ENCODE data around the gene SEMA3D. TPM values are rescaled to one million over a fixed set of nuclear protein-coding genes. Genes with fewer than 3 reads are reported as not detected.

The SEMA3D gene
- polyA plus RNA-seq, 2 of the 4 experiments (the other 2 are of a cell fraction) = 0.04 to 0.13 TPM

DNA sequence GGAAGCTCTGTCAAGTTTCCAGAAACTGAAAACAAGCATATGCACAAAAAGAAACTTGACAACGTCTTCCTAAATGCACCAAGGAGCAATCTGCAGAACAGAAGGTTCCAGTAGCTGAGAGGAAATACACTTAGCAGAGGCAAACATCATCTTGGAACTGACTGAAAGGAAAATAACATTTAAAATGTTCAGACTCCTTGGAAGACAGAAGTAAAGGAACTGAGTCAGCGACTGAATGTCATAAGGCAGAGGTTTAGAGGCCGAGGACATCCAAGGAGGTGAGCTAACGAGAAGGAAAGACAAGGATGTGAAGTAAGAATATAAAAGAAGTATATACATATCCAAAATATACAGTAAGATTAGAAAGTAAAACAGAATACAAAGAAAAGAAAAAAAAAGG lies 24.1 kb downstream of the SEMA3D start:
- Histone ChIP-seq H3K4me1 (no peaks in the 10 kb centered on the region), H3K4me2 (no peak overlapping the region), H3K27ac (no peak overlapping the region), H3K9me3 (no peaks in the 10 kb centered on the region), H3K4me3 (no peak overlapping the region)
- ATAC-seq (no peak), FAIRE-seq (no peak), DNase-seq (ENCODE audit: low read depth in 1 of 2, low spot score in 1 of 2) (no peak)
- ChIA-PET POLR2A (no interaction called here), CTCF (no interaction called here)
- TF ChIP-seq, protein P1, sequence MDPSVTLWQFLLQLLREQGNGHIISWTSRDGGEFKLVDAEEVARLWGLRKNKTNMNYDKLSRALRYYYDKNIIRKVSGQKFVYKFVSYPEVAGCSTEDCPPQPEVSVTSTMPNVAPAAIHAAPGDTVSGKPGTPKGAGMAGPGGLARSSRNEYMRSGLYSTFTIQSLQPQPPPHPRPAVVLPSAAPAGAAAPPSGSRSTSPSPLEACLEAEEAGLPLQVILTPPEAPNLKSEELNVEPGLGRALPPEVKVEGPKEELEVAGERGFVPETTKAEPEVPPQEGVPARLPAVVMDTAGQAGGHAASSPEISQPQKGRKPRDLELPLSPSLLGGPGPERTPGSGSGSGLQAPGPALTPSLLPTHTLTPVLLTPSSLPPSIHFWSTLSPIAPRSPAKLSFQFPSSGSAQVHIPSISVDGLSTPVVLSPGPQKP (IDR thresholded peaks at IDR 0.05; ENCODE audit: low read depth, low read length) = no peak
- TF ChIP-seq NFE2L2 (conservative IDR thresholded peaks at IDR 0.05; ENCODE audit: low read length) (no peak), SMC3 (IDR thresholded peaks at IDR 0.05) (no peak), MAZ (IDR thresholded peaks at IDR 0.05; ENCODE audit: borderline replicate concordance, low read depth, low read length) (no peak), SREBF2 (IDR thresholded peaks at IDR 0.05) (no peak), CEBPB (IDR thresholded peaks at IDR 0.05) (no peak), ESRRA (IDR thresholded peaks at IDR 0.05; ENCODE audit: borderline replicate concordance, low read length) (no peak), EHF (CRISPR knock-in tag; IDR thresholded peaks at IDR 0.05) (no peak), NPAS2 (CRISPR knock-in tag; IDR thresholded peaks at IDR 0.05; ENCODE audit: borderline replicate concordance) (no peak), ZSCAN20 (CRISPR knock-in tag; IDR thresholded peaks at IDR 0.05) (no peak), HDAC2 (IDR thresholded peaks at IDR 0.05) (no peak), ZC3H11A (IDR thresholded peaks at IDR 0.05) (no peak), RARB (CRISPR knock-in tag; IDR thresholded peaks at IDR 0.05) (no peak), ZFP36 (IDR thresholded peaks at IDR 0.05; ENCODE audit: borderline replicate concordance, partially characterized antibody) (no peak), POLR2A (IDR thresholded peaks at IDR 0.05; ENCODE audit: low read length) (no peak), RNF2 (IDR thresholded peaks at IDR 0.05; ENCODE audit: borderline replicate concordance, low read depth) (no peak), CBX8 (IDR thresholded peaks at IDR 0.05) (no peak), MYC (IDR thresholded peaks at IDR 0.05; ENCODE audit: borderline replicate concordance, low read length) (no peak)
- TF ChIP-seq, protein P2, sequence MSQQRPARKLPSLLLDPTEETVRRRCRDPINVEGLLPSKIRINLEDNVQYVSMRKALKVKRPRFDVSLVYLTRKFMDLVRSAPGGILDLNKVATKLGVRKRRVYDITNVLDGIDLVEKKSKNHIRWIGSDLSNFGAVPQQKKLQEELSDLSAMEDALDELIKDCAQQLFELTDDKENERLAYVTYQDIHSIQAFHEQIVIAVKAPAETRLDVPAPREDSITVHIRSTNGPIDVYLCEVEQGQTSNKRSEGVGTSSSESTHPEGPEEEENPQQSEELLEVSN (IDR thresholded peaks at IDR 0.05; ENCODE audit: borderline replicate concordance, low read depth) = no peak
- TF ChIP-seq, protein P3, sequence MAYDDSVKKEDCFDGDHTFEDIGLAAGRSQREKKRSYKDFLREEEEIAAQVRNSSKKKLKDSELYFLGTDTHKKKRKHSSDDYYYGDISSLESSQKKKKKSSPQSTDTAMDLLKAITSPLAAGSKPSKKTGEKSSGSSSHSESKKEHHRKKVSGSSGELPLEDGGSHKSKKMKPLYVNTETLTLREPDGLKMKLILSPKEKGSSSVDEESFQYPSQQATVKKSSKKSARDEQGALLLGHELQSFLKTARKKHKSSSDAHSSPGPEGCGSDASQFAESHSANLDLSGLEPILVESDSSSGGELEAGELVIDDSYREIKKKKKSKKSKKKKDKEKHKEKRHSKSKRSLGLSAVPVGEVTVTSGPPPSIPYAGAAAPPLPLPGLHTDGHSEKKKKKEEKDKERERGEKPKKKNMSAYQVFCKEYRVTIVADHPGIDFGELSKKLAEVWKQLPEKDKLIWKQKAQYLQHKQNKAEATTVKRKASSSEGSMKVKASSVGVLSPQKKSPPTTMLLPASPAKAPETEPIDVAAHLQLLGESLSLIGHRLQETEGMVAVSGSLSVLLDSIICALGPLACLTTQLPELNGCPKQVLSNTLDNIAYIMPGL (CRISPR knock-in tag; IDR thresholded peaks at IDR 0.05; ENCODE audit: borderline replicate concordance) = no peak
- WGBS (ENCODE audit: missing lambda C conversion rate) = 20% methylated on average over 4 of the region's 4 CpGs

DNA sequence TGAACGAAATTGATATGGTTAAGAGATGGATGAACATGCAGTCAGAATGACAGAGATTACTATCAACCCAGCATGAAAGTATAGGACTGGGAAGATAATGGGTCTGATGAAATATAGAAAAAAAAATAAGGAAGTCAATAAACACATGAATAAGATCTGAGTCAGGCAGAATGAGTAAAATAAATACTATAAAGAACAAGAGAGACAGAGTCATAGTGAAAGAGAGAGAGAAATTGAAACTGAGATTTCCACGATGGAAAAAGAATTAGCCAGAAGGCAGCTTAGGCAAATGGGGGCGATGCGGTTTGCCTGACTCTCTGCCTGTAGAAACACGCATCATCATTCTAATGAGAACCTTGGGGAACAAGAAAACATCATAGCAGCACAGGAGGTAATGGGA lies 26.6 kb downstream of the SEMA3D start:
- H3K27ac ChIP-seq = no peak overlapping the region
- H3K4me2 ChIP-seq = 0 out of 3 replicates have a peak overlapping the region, but pooled peaks have one; percentile 15
- TF ChIP-seq CHD2 (IDR thresholded peaks at IDR 0.05; ENCODE audit: low read length, partially characterized antibody) = no peak
- TF ChIP-seq EHF (CRISPR knock-in tag; IDR thresholded peaks at IDR 0.05) = no peak
- TF ChIP-seq, protein P4, sequence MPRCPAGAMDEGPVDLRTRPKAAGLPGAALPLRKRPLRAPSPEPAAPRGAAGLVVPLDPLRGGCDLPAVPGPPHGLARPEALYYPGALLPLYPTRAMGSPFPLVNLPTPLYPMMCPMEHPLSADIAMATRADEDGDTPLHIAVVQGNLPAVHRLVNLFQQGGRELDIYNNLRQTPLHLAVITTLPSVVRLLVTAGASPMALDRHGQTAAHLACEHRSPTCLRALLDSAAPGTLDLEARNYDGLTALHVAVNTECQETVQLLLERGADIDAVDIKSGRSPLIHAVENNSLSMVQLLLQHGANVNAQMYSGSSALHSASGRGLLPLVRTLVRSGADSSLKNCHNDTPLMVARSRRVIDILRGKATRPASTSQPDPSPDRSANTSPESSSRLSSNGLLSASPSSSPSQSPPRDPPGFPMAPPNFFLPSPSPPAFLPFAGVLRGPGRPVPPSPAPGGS (IDR thresholded peaks at IDR 0.05) = no peak
- TF ChIP-seq, protein P5, sequence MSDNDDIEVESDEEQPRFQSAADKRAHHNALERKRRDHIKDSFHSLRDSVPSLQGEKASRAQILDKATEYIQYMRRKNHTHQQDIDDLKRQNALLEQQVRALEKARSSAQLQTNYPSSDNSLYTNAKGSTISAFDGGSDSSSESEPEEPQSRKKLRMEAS (IDR thresholded peaks at IDR 0.05) = no peak
- no peak for TF ChIP-seq ZNF302 (CRISPR knock-in tag; IDR thresholded peaks at IDR 0.05)
- TF ChIP-seq RNF2 (IDR thresholded peaks at IDR 0.05; ENCODE audit: borderline replicate concordance, low read depth) = no peak
- no peak for TF ChIP-seq MAFK (IDR thresholded peaks at IDR 0.05; ENCODE audit: partially characterized antibody)
- no peak for TF ChIP-seq EHMT2 (IDR thresholded peaks at IDR 0.05; ENCODE audit: low read depth)
- no peak for TF ChIP-seq JUN (IDR thresholded peaks at IDR 0.05)
- TF ChIP-seq, protein P1 (IDR thresholded peaks at IDR 0.05; ENCODE audit: low read depth, low read length) = no peak
- ChIA-PET POLR2A (no interaction called here), CTCF (no interaction called here)
- no peak for ATAC-seq
- H3K9me3 ChIP-seq = no peaks in the 10 kb centered on the region
- WGBS (ENCODE audit: missing lambda C conversion rate) = 28% methylated on average over 5 of the region's 5 CpGs
- H3K4me1 ChIP-seq = no peaks in the 10 kb centered on the region
- no peak for FAIRE-seq
- H3K4me3 ChIP-seq = no peak overlapping the region
- DNase-seq (ENCODE audit: low read depth in 1 of 2, low spot score in 1 of 2) = no peak
